OCI-LY7 (cell line): Measurements from ENCODE around the gene CEND1. TPM values are rescaled to one million over a fixed set of nuclear protein-coding genes. Genes with fewer than 3 reads are reported as not detected.

ENCODE experiments used
- BruUV-seq: library from RNA; stranded (reverse); fragments of 400-500 nt; replicated peaks from 2 replicates; lab custom pipeline; 2021; lab: Mats Ljungman, UMichigan
- CTCF ChIA-PET: fragments of 300-600 bp; sonication (Branson Sonifier 250); formaldehyde crosslinking; loops from one replicate; lab custom pipeline; 2022; ENCODE audit warnings: antibody characterized with exemption; ENCODE audit not compliant: unreplicated experiment; lab: Charles Lee
- POLR2A ChIA-PET: fragments of 300-600 bp; sonication (Branson Sonifier 250); formaldehyde crosslinking; loops from one replicate; lab custom pipeline; 2022; ENCODE audit warnings: antibody characterized with exemption; lab: Charles Lee
- DNase-seq: peaks from one replicate; pipeline ENCODE4 v3.0.0-alpha.2; 2015; ENCODE audit warnings: low spot score
- H2AFZ ChIP-seq: fragments of 200-600 bp; sonication (generic), shearing (Covaris generic); 2 replicates; pipeline ENCODE4 v1.6.1; 2014; ENCODE audit warnings: mild to moderate bottlenecking, antibody characterized with exemption, low read length, moderate library complexity
- H3K27ac ChIP-seq: fragments of 200-600 bp; sonication (generic); 2 replicates; pipeline ENCODE4 v1.5.1; 2014; ENCODE audit warnings: mixed run types, low read depth, mild to moderate bottlenecking, moderate library complexity, low read length, inconsistent platforms; ENCODE audit not compliant: poor library complexity, severe bottlenecking
- H3K36me3 ChIP-seq: fragments of 200-600 bp; sonication (generic); 2 replicates; pipeline ENCODE4 v1.6.1; 2014; ENCODE audit warnings: mild to moderate bottlenecking, antibody characterized with exemption, low read length, moderate library complexity, mixed read lengths; ENCODE audit not compliant: insufficient read depth
- H3K4me1 ChIP-seq: fragments of 200-600 bp; sonication (generic); 2 replicates; pipeline ENCODE4 v1.5.1; 2014; ENCODE audit warnings: mild to moderate bottlenecking, low read length; ENCODE audit not compliant: insufficient read depth, poor library complexity, severe bottlenecking
- H3K4me2 ChIP-seq: fragments of 200-600 bp; sonication (generic); 2 replicates; pipeline ENCODE4 v1.6.1; 2014; ENCODE audit warnings: mild to moderate bottlenecking, low read length
- H3K4me3 ChIP-seq: fragments of 200-600 bp; sonication (generic); 2 replicates; pipeline ENCODE4 v1.5.1; 2014; ENCODE audit warnings: mild to moderate bottlenecking, low read depth, low read length; ENCODE audit not compliant: poor library complexity, severe bottlenecking
- H3K79me2 ChIP-seq: fragments of 200-600 bp; sonication (generic); 2 replicates; pipeline ENCODE4 v1.6.1; 2016; ENCODE audit warnings: low read depth, mild to moderate bottlenecking, low read length, moderate library complexity, mixed read lengths; ENCODE audit not compliant: insufficient read depth
- H3K9me2 ChIP-seq: fragments of 200-600 bp; sonication (generic); 2 replicates; pipeline ENCODE4 v1.6.1; 2016; ENCODE audit warnings: mild to moderate bottlenecking, low read length, mixed read lengths; ENCODE audit not compliant: insufficient read depth
- H3K9me3 ChIP-seq: fragments of 200-600 bp; sonication (generic); 2 replicates; pipeline ENCODE4 v1.6.1; 2014; ENCODE audit warnings: mild to moderate bottlenecking, mixed run types, low read length, mixed read lengths
- H4K20me1 ChIP-seq: fragments of 200-600 bp; sonication (generic); 2 replicates; pipeline ENCODE4 v1.6.1; 2014; ENCODE audit warnings: mild to moderate bottlenecking, antibody characterized with exemption, low read length, moderate library complexity, mixed read lengths; ENCODE audit not compliant: insufficient read depth
- EZH2phosphoT487 ChIP-seq: fragments of 200-600 bp; sonication (generic); IDR thresholded peaks from 2 replicates; pipeline ENCODE4 v1.6.1; 2018; ENCODE audit warnings: low read depth, borderline replicate concordance, mild to moderate bottlenecking, mixed run types, antibody characterized with exemption, low read length, moderate library complexity, mixed read lengths
- intact Hi-C: fragments of 100-400 bp; cut with micrococcal nuclease; formaldehyde crosslinking; loops from one replicate; pipeline ENCODE4 v1.10.0; 2022; ENCODE audit not compliant: unreplicated experiment
- total RNA-seq, 2 experiments: library from RNA; depleted of rRNA in 1 of 2; stranded (reverse); fragments of >200 nt in 1 of 2; shearing (Covaris generic) in 1 of 2; gene quantifications; 2 replicates each; pipeline ENCODE4 v1.2.3, GENCODE V29; 2014 to 2022
- TF ChIP-seq, protein P1 (sequence below): fragments of 200-600 bp; sonication (generic); conservative IDR thresholded peaks from 2 replicates; pipeline ENCODE4 v1.5.1; 2014; ENCODE audit warnings: mild to moderate bottlenecking, antibody characterized with exemption, low read length, moderate library complexity, mixed read lengths

Gene CEND1
- total RNA-seq, 2 experiments from 2014 or later, result 17.5 to 32.5 TPM

DNA sequence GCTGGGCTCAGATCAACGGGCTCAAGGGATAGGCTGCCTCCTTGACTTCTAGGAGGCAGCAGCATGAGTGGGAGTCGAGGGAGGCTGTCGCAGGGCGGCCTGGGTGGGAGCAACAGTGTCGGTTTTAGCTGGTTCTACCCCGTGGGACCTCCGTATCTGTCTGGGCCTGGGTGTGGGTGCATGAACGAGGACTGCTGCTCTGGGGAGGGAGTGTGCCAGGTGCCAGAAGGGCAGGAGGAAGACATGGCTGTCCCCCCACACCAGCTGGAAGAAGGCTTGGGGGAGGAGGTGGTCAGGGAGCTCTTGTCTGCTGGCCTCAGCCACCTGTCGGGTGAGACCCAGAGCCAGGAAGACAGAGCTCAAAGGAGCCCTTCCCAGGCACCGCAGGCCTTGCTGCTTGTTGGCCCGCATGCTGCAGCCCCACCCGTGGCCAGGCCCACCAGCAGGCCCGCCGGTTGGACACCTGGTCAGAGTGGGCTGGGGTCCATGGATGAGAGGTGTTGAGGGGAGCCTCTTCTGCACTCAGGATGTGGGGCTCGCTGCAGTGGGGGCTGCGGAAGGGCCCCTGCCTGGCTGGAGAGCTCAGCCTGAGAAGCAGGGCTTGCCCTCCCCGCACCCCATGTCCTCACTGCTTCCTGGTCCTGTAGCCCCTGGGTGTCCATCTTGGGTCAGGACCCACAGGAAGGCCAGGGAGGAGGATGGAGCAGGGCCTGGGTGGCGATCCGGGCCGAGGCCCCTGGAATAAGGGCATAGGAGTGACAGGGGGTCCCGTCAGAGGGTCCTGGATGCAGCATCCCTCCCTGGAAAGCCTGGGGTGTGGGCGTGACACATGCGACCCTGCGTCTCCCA, 3.4 kb downstream of the CEND1 start:
- Histone ChIP-seq H3K4me2 (no peak overlapping the region), H3K36me3 (peaks cover 11% of the 10 kb centered on the region; the same call in 1 of the 2 replicates), H3K9me2 (no peaks in the 10 kb centered on the region), H3K9me3 (no peaks in the 10 kb centered on the region), H4K20me1 (no peaks in the 10 kb centered on the region), H3K4me1 (peaks cover 27% of the 10 kb centered on the region), H2AFZ (no peak overlapping the region), H3K27ac (no peak overlapping the region), H3K79me2 (peaks cover 13% of the 10 kb centered on the region), H3K4me3 (no peak overlapping the region)
- no peak for TF ChIP-seq EZH2phosphoT487
- TF ChIP-seq, protein P1, sequence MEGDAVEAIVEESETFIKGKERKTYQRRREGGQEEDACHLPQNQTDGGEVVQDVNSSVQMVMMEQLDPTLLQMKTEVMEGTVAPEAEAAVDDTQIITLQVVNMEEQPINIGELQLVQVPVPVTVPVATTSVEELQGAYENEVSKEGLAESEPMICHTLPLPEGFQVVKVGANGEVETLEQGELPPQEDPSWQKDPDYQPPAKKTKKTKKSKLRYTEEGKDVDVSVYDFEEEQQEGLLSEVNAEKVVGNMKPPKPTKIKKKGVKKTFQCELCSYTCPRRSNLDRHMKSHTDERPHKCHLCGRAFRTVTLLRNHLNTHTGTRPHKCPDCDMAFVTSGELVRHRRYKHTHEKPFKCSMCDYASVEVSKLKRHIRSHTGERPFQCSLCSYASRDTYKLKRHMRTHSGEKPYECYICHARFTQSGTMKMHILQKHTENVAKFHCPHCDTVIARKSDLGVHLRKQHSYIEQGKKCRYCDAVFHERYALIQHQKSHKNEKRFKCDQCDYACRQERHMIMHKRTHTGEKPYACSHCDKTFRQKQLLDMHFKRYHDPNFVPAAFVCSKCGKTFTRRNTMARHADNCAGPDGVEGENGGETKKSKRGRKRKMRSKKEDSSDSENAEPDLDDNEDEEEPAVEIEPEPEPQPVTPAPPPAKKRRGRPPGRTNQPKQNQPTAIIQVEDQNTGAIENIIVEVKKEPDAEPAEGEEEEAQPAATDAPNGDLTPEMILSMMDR, result no peak
- CTCF ChIA-PET, result interaction anchor here (0.5 kb wide), 1 partner anchor 206 kb away, joined by 3 read pairs; no protein-coding TSS in a partner anchor
- BruUV-seq, result no TSS peak
- POLR2A ChIA-PET, result no interaction called here
- no peak for DNase-seq
- intact Hi-C loops, result no loop called here

DNA sequence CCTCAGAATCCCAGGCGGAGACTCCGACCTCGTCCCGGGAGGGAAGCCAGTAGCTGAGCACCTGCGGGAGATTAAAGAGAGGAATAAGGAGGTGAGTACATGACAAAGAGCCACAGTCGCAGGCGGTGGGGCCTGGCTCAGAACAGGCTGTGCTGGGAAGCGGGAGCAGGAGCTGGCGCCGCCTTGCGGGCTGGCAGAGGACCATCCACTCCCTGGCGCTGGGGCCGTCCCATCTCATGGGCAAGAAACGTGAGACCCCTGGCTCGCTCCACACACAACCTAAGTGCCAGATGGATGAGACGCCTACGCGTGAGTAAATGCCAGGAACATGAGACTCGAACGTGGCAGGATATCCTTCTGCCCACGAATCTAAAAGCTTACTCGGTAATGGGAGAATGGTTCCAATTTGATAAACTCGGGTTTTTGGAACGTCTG, 6.3 kb downstream of the CEND1 start:
- peaks cover 18% of the 10 kb centered on the region for H3K4me1 ChIP-seq
- H3K9me3 ChIP-seq, result no peaks in the 10 kb centered on the region
- no peak overlapping the region for H2AFZ ChIP-seq
- H3K4me2 ChIP-seq, result no peak overlapping the region
- no peak for TF ChIP-seq EZH2phosphoT487
- TF ChIP-seq, protein P1, result no peak
- peaks cover 8% of the 10 kb centered on the region; the same call in 1 of the 2 replicates for H3K36me3 ChIP-seq
- no peak overlapping the region for H3K27ac ChIP-seq
- no peaks in the 10 kb centered on the region for H4K20me1 ChIP-seq
- POLR2A ChIA-PET, result interaction anchor here (0.6 kb wide), 1 partner anchor 62 kb away, joined by 3 read pairs; no protein-coding TSS in a partner anchor
- peaks cover 2% of the 10 kb centered on the region; the same call in 1 of the 2 replicates for H3K79me2 ChIP-seq
- DNase-seq, result no peak
- intact Hi-C loops, result no loop called here
- CTCF ChIA-PET, result no interaction called here
- no peaks in the 10 kb centered on the region for H3K9me2 ChIP-seq
- H3K4me3 ChIP-seq, result no peak overlapping the region
- TSS peak; percentile 54 for BruUV-seq
